Measurements from ENCODE around the gene RSAD2.

DNA sequence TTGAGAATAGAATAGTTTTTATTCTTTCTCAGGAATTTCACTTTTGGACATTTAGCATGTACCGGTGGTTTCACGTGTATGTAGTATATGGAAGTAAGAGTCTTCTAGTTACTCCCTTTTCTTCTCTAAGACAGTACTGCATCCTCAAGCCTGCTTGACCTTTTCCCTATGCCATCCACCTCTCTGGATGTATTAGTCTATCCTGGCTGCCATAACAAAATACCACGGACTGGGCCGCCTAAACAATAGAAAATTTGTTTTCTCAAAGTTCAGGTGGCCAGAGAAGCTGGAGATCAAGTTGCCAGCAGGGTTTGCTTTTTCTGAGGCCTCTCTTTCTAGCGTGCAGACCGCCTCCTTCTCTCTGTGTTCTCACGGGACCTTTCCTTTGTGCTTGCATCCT is 10.6 kb upstream of the RSAD2 start:
- TF ChIP-seq, protein P1, sequence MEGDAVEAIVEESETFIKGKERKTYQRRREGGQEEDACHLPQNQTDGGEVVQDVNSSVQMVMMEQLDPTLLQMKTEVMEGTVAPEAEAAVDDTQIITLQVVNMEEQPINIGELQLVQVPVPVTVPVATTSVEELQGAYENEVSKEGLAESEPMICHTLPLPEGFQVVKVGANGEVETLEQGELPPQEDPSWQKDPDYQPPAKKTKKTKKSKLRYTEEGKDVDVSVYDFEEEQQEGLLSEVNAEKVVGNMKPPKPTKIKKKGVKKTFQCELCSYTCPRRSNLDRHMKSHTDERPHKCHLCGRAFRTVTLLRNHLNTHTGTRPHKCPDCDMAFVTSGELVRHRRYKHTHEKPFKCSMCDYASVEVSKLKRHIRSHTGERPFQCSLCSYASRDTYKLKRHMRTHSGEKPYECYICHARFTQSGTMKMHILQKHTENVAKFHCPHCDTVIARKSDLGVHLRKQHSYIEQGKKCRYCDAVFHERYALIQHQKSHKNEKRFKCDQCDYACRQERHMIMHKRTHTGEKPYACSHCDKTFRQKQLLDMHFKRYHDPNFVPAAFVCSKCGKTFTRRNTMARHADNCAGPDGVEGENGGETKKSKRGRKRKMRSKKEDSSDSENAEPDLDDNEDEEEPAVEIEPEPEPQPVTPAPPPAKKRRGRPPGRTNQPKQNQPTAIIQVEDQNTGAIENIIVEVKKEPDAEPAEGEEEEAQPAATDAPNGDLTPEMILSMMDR (IDR thresholded peaks at IDR 0.05), result no peak
- no peak for TF ChIP-seq POLR2AphosphoS5 (IDR thresholded peaks at IDR 0.05)

Data from esophagus muscularis mucosa (tissue), 3 donors.